ENCODE results near the gene TBC1D23.

Gene TBC1D23

DNA sequence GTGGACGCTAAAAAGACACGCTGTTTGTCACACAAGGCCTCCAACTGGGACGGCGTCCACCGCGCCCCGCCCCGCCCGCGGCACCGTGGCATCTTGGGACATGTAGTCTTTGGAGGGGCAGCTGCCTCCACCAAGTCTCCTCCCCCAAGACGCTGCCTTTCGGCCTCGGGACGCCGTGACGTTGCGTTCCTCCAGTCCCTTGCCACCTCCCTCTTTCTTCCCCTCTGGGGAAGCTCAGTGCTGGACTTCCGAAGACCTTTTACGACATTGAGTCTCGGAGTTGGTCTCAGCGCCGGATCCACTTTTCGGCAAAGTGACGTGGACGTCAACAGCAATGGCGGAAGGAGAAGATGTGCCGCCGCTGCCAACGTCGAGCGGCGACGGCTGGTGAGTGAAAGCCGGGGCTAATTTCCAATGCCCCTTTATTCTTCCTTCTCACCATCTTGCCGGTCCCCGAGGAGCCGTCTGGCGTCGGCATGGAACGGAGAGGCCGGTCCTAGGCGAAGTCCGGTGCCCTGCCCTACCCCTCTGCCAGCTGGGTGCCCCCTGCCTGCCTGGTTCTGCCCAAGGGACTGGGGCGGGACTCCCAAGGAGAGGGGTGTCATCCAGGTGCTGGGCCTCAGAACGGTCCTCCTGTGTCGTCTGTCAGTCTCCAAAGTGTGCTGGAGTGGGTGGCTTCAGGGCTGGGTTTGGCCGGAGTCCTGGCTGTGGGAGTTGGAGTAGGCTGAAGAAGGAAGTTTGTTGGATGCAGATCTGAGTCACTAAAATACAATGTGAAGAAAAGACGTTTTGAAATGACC lies at the start of gene TBC1D23:
TSS of gene TBC1D23 (plus strand) at position 308 of the 800 bp plus-strand sequence. CDS start at position 335, 27 bp downstream.
- peak; percentile 98 for DNase-seq (ENCODE audit: low read depth, low spot score)
- ChIA-PET POLR2A (interaction anchor here (0.5 to 1.6 kb wide), 9 partner anchors 9 to 389 kb away, joined by 3 to 15 read pairs (median 3); no protein-coding TSS in a partner anchor), CTCF (interaction anchor here (0.8 to 2.1 kb wide), 9 partner anchors 17 to 453 kb away, joined by 3 to 12 read pairs (median 3); no protein-coding TSS in a partner anchor)
- TF ChIP-seq, protein P1, sequence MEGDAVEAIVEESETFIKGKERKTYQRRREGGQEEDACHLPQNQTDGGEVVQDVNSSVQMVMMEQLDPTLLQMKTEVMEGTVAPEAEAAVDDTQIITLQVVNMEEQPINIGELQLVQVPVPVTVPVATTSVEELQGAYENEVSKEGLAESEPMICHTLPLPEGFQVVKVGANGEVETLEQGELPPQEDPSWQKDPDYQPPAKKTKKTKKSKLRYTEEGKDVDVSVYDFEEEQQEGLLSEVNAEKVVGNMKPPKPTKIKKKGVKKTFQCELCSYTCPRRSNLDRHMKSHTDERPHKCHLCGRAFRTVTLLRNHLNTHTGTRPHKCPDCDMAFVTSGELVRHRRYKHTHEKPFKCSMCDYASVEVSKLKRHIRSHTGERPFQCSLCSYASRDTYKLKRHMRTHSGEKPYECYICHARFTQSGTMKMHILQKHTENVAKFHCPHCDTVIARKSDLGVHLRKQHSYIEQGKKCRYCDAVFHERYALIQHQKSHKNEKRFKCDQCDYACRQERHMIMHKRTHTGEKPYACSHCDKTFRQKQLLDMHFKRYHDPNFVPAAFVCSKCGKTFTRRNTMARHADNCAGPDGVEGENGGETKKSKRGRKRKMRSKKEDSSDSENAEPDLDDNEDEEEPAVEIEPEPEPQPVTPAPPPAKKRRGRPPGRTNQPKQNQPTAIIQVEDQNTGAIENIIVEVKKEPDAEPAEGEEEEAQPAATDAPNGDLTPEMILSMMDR (IDR thresholded peaks at IDR 0.05; ENCODE audit: insufficient read depth, low read length, missing control alignments), result no peak
- H3K4me3 ChIP-seq (ENCODE audit: low read depth, low read length), result peak within 1 kb of the TSS; percentile 97

DNA sequence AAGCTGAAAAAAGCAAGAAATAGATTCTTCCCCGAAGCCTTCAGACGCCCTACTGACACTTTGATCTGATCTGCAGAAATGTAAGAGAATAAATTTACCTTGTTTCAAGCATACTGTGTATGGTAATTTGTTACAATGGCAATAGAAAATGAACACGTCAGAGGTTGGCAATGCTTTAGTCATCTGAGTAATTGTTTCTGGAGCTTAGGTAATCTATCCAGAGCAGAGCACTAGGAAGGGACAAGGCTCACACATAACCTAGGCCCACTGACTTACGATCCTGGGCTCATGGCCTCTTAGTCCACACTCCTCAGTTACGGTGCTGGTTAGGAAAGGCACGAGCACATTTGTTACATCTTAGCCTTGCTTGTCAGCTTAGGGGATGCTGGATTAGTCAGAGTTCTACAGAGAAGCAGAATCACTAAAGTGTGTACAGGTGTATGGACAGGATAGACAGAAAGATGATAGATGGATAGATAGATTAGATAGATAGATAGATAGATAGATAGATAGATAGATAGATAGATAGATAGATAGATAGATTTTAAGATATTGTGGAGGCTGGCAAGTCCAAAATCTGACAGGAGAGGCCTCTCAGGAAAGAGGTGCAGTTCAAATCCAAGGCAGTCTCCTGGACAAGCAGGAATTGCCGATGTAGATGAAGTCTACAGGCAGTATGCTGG lies 46.8 kb upstream of the TBC1D23 start:
- TF ChIP-seq, protein P1 (IDR thresholded peaks at IDR 0.05; ENCODE audit: insufficient read depth, low read length, missing control alignments), result no peak
- CTCF ChIA-PET, result no interaction called here
- no peak for DNase-seq (ENCODE audit: low read depth, low spot score)
- POLR2A ChIA-PET, result no interaction called here
- no peak overlapping the region for H3K4me3 ChIP-seq (ENCODE audit: low read depth, low read length)

- no peak overlapping the region for H3K4me3 ChIP-seq (ENCODE audit: low read depth, low read length)
- CTCF ChIA-PET, result no interaction called here
- TF ChIP-seq, protein P1 (IDR thresholded peaks at IDR 0.05; ENCODE audit: insufficient read depth, low read length, missing control alignments), result no peak
- DNase-seq (ENCODE audit: low read depth, low spot score), result no peak
- POLR2A ChIA-PET, result no interaction called here
These were observed 46.2 kb upstream of the TBC1D23 start for GRCh38 chr3:100214574-100214964.

- ChIA-PET POLR2A (no interaction called here), CTCF (interaction anchor here (0.6 kb wide), 1 partner anchor 17 kb away, joined by 3 read pairs; no protein-coding TSS in a partner anchor)
- no peak overlapping the region for H3K4me3 ChIP-seq (ENCODE audit: low read depth, low read length)
- TF ChIP-seq, protein P1 (IDR thresholded peaks at IDR 0.05; ENCODE audit: insufficient read depth, low read length, missing control alignments), result no peak
- DNase-seq (ENCODE audit: low read depth, low spot score), result no peak
These were observed 44.1 kb upstream of the TBC1D23 start for GRCh38 chr3:100216713-100217112.

DNA sequence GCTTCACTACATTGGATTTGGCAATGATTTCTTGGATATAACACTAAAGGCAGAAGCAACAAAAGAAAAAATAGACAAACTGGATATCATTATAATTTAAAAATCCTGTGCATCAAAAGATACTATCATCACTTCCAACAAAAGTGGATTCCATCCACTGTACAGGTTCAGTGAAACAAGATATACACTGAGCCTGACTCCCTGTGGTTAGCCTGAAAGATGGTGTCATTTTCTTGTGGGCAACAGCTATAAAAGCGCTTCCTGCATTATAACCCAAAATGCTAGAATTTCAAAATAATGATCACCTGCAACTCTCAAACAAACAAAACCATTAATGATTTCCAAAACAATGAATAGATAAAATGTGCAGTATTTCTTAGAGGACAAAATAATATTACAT lies 39.6 kb upstream of the TBC1D23 start:
- ChIA-PET CTCF (no interaction called here), POLR2A (no interaction called here)
- DNase-seq (ENCODE audit: low read depth, low spot score), result no peak
- no peak overlapping the region for H3K4me3 ChIP-seq (ENCODE audit: low read depth, low read length)
- TF ChIP-seq, protein P1 (IDR thresholded peaks at IDR 0.05; ENCODE audit: insufficient read depth, low read length, missing control alignments), result no peak

DNA sequence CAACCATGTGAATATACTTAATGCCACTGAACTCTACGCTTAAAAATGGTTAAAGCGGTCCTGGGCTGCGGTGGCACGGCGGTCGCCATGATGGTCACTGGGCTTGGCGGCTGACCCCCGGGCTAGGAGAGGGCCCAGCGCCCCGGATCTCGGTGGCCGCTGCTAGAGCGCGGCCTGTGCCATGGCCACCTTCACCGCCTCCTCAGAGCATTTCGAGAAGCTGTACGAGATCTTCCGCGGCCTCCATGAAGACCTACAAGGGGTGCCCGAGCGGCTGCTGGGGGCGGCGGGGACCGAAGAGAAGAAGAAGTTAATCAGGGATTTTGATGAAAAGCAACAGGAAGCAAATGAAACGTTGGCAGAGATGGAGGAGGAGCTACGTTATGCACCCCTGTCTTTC lies 35.6 kb upstream of the TBC1D23 start:
- TF ChIP-seq, protein P1 (IDR thresholded peaks at IDR 0.05; ENCODE audit: insufficient read depth, low read length, missing control alignments), result no peak
- ChIA-PET CTCF (no interaction called here), POLR2A (no interaction called here)
- H3K4me3 ChIP-seq (ENCODE audit: low read depth, low read length), result no peak overlapping the region
- DNase-seq (ENCODE audit: low read depth, low spot score), result no peak

All from AG04449 (cell line).